GM19438 (cell line): ENCODE measurements around the gene KIAA0513.

Experiments
- ATAC-seq: cut with Tn5 transposase; IDR thresholded peaks from one replicate; pipeline ENCODE4 v1.9.1; 2021; ENCODE audit warnings: low read depth; ENCODE audit not compliant: unreplicated experiment

KIAA0513 gene

GRCh38 chr16:85084841-85085510 lies 57.4 kb downstream of the KIAA0513 start:
- ATAC-seq, result no peak

GRCh38 chr16:85085721-85086120 lies 58.1 kb downstream of the KIAA0513 start:
- ATAC-seq, result no peak

- ATAC-seq, result no peak
These were observed 59.0 kb downstream of the KIAA0513 start for GRCh38 chr16:85086347-85087291.

DNA sequence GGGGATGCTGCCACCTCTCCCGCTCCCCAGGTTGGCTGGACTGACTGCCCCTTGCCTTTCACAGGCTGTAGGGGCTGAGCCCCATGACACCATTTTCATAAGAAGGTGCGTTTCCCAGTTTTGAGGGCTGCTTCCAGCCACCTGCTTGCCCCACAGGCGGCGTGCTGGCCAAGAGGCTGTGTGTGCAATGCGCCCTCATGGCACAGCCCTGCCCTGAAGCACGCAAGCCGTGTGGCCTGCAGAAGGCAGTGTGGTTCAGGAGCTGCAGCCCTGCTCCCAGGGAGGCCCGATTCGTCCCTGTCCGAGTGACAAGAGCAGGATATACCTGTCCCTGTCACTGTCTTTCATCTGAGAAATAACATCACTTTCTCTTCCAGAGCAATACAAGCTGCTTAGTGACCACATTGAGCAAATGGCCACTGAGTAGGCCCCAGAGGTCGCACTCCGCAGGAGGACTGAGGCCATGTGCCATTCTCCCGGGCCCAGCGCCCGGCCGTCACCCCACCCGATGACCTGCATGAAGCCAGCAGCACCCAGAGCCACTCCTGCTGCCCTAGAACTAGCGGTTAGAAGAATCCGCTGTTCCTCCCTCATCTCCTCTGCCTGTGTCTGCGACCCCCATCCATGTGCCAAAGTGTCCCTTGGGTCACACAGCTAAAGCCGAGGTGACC lies 60.4 kb downstream of the KIAA0513 start:
- ATAC-seq, result no peak

- no peak for ATAC-seq
These were observed 61.1 kb downstream of the KIAA0513 start for GRCh38 chr16:85088570-85089199.

- ATAC-seq, result no peak
These were observed 61.9 kb downstream of the KIAA0513 start for GRCh38 chr16:85089525-85089924.

DNA sequence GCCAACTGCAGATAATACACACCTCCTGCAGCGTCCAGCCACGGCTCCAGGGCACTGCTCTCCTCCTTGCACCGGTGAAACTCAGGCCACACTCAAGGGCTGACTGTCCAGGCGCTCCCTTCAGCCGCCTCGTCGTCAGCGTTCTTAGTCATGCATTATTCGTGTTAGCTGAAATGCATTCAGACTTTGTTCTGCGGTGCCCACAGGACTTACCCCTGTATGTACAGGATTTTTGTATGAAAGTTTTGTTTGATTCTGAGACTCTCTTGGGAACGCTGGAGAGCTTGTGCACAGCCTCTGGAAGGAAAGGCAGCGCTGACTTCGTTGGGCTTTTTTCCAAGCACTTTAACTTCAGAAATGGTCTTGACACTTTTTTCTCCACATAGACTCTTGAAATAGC lies 62.6 kb downstream of the KIAA0513 start:
- no peak for ATAC-seq

DNA sequence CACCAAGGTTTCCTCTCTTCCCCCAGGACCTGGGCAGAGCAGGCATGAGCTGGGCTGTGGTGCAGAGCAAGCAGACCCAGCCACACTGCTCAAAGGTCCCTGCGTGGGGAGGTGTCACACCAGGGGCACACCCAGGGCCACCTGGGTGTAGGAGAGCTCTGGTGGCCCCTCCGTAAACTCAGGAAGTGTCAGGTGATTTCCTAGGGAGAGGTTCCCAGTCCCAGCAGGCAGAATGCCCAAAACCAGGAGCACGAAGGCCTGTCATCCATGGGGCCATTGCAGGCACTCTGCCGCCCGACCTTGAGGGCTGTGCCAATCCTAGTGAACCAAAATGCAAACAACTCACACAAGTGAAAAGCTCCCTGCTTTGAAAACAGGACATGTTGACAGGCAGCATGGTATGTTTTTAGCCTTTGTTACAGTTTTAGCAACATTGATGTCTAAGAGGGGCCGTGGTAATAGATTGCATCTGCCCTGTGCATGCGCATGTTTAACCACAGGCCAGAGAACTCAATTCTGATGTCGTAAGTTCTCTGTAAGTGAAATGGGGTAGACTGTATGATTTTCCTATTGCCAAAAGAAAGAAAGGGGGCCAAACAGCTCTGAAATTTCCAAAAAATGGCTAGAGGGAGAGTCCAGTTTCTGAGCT lies 63.4 kb downstream of the KIAA0513 start:
- ATAC-seq, result no peak

DNA sequence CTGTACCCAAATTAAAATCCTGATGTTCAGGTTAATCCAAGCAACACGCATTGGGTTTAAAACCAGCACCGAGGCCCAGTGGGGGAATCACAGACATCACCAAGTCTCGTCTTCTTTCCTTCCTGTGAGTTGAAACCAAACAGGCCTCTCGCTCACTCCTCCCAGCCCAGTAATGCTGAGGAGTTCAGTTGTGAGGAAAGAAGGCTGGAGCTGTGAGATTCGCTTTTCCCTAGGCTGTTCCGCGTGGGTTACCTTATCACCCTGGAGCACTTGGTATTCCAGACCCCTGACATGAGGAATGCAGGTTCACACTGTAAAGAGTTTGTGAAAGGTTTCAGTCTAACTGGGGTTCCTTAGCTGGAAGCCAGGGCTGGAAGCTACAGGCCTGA lies 63.9 kb downstream of the KIAA0513 start:
- ATAC-seq, result no peak

GRCh38 chr16:85092309-85092708 lies 64.7 kb downstream of the KIAA0513 start:
- ATAC-seq, result no peak

DNA sequence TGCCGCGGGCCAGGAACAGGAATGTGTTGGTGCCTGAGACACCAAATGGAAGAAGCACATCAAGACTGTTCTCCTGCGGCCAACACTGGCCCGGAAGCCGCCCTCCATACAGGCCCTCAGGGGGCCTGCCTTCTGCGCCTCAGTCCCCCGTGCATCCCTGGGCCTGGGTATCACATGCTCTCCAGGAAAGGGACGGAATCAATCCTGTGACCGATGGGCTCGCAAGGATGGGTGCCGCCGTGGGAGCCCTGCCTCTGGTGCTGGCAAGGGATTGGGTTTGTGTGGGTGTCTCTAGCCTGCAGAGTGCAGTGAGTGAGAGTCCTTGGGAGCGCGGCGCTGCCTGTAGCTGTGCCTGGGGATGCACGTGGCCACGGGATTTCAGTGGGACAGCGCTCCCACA lies 65.3 kb downstream of the KIAA0513 start:
- no peak for ATAC-seq

DNA sequence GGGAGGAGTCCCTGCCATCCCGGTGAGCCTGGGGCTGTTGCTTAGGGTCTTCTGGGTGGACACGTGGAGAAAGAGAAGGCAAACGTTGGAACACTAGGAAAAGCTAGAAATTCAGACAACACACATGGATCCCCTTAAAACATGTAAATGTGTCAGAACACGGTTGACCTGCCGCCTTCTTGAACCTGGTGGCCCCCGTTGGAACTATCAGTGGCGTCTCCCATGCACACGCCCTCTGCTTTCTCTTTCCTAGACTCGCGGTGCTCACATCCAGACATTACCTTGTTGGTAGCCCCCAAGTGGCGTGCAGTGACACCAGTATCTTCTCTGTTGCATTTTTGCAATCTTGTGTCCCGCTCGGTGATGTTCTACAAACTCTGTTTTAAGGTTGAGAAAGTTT lies 66.1 kb downstream of the KIAA0513 start:
- ATAC-seq, result no peak

- ATAC-seq, result no peak
These were observed 66.7 kb downstream of the KIAA0513 start for GRCh38 chr16:85094176-85094805.

DNA sequence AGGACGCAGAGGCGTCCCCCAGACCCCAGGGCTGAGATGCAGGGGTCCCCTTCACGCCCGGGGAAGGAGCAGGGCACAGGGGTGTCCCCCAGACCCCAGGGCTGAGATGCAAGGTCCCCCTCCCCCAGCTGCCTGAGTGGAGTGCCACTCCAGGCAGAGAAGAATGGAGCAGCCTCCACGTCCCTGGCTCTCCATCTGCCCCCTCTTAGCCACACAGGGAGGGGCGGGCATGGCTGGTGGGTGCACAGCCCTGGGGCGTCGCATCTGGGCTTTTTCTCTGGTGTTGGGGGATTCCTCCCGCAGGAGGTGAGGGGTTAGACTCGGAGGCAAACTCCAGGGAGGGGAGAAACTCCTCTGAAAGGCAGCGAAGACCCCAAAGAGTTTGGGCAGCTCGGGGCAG lies 67.2 kb downstream of the KIAA0513 start:
- ATAC-seq, result no peak

DNA sequence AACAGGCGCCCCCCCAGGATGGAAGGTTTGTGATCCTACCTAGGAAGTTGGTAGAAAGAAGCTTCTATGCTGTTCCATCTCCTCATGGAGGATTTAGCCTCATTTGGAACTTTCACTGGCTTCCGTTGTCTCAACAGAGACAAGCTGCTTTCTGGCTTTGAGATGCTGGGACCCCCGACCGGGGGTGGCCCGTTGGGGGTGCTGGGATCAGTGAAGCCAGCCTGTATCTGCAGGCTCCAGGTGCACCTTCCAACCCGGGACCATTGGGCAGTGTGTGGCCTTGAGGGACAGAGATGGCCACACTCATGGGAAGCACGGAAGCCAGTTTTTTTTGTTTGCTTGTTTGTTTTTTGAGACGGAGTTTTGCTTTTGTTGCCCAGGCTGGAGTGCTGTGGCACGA lies 69.3 kb downstream of the KIAA0513 start:
- ATAC-seq, result no peak

- no peak for ATAC-seq
These were observed 71.0 kb downstream of the KIAA0513 start for GRCh38 chr16:85098565-85098964.

DNA sequence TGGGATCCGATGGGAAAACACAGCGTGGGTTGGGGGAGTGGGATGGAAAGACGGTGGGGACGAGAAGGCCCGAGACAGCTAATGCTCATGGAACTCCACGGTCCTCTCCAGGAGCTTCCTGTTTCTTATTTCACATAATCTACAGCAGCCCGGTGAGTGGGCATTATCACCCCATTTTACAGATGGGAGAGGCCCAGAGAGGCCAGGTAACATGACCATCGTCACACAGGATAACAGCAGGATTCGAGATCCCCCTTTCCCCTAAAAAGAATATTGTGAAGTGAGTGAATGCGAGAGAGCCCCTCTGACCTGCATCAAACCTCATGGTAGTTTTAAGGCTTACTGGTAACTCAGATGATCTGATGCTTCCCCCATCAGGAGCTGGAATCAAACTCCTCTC lies 72.7 kb downstream of the KIAA0513 start:
- no peak for ATAC-seq

GRCh38 chr16:85101956-85102630 lies 74.5 kb downstream of the KIAA0513 start:
- no peak for ATAC-seq
